Stomach (tissue), 9 donors: ENCODE results near the gene SIM1. TPM values are rescaled to one million over a fixed set of nuclear protein-coding genes. Genes with fewer than 3 reads are reported as not detected.

Source experiments
- DNase-seq, 2 donors: peaks; one replicate each; pipeline versions ENCODE4 v3.0.0 to v3.0.0-alpha.2; 2013 to 2019
- H3K27ac ChIP-seq, 5 donors: fragments of 200-600 bp in 4 of 5; sonication (generic) in 4 of 5; one replicate each; pipeline ENCODE4 v1.5.1; 2013 to 2019; ENCODE audit warnings: mild to moderate bottlenecking in 1 of 5, moderate library complexity in 1 of 5
- H3K27me3 ChIP-seq, 3 donors: fragments of 200-600 bp; sonication (generic); one replicate each; pipeline ENCODE4 v1.5.1; 2017 to 2019; ENCODE audit warnings: mixed run types in 1 of 3
- H3K36me3 ChIP-seq, 4 donors: fragments of 200-600 bp; sonication (generic); 1 replicate in 3 of 4; 2 replicates in 1 of 4; pipeline ENCODE4 v1.5.1; 2016 to 2019
- H3K4me1 ChIP-seq, 4 donors: fragments of 200-600 bp; sonication (generic); one replicate each; pipeline ENCODE4 v1.5.1; 2016 to 2019
- H3K4me3 ChIP-seq, 4 donors: fragments of 200-600 bp; sonication (generic) in 3 of 4; one replicate each; pipeline ENCODE4 v1.5.1; 2016 to 2019; ENCODE audit warnings: mild to moderate bottlenecking in 1 of 4
- H3K9me3 ChIP-seq, 4 donors: fragments of 200-600 bp; sonication (generic); one replicate each; pipeline ENCODE4 v1.5.1; 2016 to 2019
- EP300 ChIP-seq: sonication (generic); formaldehyde crosslinking; IDR thresholded peaks from one replicate; pipeline ENCODE4 v1.6.1; 2017; ENCODE audit warnings: antibody characterized with exemption
- POLR2A ChIP-seq, 4 donors: fragments of 450-650 bp; IDR thresholded peaks; one replicate each; pipeline ENCODE4 v1.6.1; 2016; ENCODE audit warnings: antibody characterized with exemption in 4 of 4, control low read depth in 2 of 4, mild to moderate bottlenecking in 1 of 4, moderate library complexity in 1 of 4
- POLR2AphosphoS5 ChIP-seq, 3 donors: sonication (generic); formaldehyde crosslinking; IDR thresholded peaks; one replicate each; pipeline ENCODE4 v1.6.1; 2016; ENCODE audit warnings: antibody characterized with exemption in 3 of 3
- WGBS, 5 donors: extraction: QIAGEN DNeasy Blood & Tissue Kit in 3 of 5; methylation state at CpG; one replicate each; pipeline versions ENCODE4 v1.1.5 to v1.1.7; 2013 to 2018; 5-methylcytosine and 5-hydroxymethylcytosine counted together
- intact Hi-C: fragments of 100-400 bp; cut with DNase I; formaldehyde crosslinking; loops from one replicate; pipeline ENCODE4 v1.15.1; 2023; ENCODE audit warnings: low total_unique reads
- polyA plus RNA-seq, 3 donors: library from polyadenylated mRNA; stranded (reverse); fragments of 200-250 nt; gene quantifications; one replicate each; pipeline ENCODE4 v1.2.3, GENCODE V29; 2013
- total RNA-seq, 5 donors: library from RNA; depleted of rRNA; stranded (reverse); fragments of >200 nt; gene quantifications; one replicate each; pipeline versions ENCODE4 v1.1.0 to v1.2.3, GENCODE V29; 2014 to 2016
- TF ChIP-seq, protein P1 (sequence below), 7 experiments: fragments of 450-650 bp in 4 of 7; fragments of 200-600 bp in 3 of 7; sonication (generic) in 3 of 7; IDR thresholded peaks; one replicate each; pipeline ENCODE4 v1.5.1; 2016 to 2019; ENCODE audit warnings: antibody characterized with exemption in 7 of 7, control low read depth in 2 of 7, mild to moderate bottlenecking in 1 of 7
- donor health status: healthy with polysubstance abuse.
- donor health status: Bipolar disorder and iron deficiency.
- donor health status: healthy.

SIM1 gene
- total and polyA plus RNA-seq, 8 donors: 0.43 TPM; not detected in 7

DNA sequence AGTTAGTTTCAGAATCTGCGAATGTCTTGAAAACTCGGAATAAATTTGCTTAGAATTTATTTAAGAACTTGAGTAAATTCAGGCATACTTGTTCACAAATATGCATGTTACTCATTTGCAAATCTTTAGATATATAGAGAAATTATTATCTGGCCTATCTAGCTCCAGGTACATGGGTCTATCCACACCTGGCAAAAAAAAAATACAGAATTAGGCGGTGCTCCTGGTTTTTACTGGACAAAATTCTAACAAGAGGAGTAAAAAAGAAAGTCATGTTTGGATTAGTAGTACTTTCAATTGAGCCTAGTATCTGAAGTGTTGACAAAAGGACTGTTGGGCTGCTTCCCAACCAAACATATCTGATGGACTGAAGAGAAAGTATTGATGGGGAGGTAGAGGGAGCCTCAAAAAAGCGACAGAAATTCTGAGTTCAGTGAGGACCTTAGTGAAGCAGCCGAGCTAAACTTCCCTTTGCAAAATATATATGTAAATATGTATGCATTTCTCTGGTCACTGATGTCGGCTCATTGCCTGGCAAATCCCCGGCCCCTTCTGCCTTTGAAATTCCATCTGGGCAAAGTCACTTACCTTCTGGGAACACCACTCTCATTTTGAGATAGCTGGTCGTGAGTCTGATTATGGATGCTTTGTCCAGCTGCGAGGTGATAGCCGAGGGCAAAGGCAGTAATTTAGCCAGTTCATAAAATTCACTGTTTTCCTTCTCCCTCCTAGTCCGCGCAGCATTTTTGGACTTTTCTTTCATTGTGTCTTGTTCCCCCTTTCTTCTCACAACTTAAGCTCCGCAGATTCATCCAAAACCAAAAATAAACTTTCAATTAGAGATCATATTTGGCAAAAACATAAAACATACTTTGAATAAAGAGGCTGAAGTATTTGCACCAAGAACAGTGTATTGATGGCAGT lies 1.8 kb downstream of the SIM1 start:
- DNase-seq: peak in 1 of 2 donors; percentile 18
- peaks cover 11 to 46% (median 28%) of the 10 kb centered on the region in 4 donors for H3K4me1 ChIP-seq
- H3K4me3 ChIP-seq: no peak overlapping the region
- no peak for TF ChIP-seq EP300
- TF ChIP-seq POLR2AphosphoS5 (IDR thresholded peaks at IDR 0.05): no peak
- TF ChIP-seq POLR2A (IDR thresholded peaks at IDR 0.05): no peak
- TF ChIP-seq, protein P1, sequence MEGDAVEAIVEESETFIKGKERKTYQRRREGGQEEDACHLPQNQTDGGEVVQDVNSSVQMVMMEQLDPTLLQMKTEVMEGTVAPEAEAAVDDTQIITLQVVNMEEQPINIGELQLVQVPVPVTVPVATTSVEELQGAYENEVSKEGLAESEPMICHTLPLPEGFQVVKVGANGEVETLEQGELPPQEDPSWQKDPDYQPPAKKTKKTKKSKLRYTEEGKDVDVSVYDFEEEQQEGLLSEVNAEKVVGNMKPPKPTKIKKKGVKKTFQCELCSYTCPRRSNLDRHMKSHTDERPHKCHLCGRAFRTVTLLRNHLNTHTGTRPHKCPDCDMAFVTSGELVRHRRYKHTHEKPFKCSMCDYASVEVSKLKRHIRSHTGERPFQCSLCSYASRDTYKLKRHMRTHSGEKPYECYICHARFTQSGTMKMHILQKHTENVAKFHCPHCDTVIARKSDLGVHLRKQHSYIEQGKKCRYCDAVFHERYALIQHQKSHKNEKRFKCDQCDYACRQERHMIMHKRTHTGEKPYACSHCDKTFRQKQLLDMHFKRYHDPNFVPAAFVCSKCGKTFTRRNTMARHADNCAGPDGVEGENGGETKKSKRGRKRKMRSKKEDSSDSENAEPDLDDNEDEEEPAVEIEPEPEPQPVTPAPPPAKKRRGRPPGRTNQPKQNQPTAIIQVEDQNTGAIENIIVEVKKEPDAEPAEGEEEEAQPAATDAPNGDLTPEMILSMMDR (IDR thresholded peaks at IDR 0.05): no peak
- H3K9me3 ChIP-seq: peaks cover 0 to 48% (median 10%) of the 10 kb centered on the region in 4 donors
- 13 to 25% (median 15%) methylated on average over 13 of the region's 13 CpGs for WGBS, 5 donors
- no peaks in the 10 kb centered on the region for H3K36me3 ChIP-seq
- no peak overlapping the region for H3K27ac ChIP-seq
- peaks cover 51 to 100% (median 98%) of the 10 kb centered on the region in 3 donors for H3K27me3 ChIP-seq
- intact Hi-C loops: no loop called here

DNA sequence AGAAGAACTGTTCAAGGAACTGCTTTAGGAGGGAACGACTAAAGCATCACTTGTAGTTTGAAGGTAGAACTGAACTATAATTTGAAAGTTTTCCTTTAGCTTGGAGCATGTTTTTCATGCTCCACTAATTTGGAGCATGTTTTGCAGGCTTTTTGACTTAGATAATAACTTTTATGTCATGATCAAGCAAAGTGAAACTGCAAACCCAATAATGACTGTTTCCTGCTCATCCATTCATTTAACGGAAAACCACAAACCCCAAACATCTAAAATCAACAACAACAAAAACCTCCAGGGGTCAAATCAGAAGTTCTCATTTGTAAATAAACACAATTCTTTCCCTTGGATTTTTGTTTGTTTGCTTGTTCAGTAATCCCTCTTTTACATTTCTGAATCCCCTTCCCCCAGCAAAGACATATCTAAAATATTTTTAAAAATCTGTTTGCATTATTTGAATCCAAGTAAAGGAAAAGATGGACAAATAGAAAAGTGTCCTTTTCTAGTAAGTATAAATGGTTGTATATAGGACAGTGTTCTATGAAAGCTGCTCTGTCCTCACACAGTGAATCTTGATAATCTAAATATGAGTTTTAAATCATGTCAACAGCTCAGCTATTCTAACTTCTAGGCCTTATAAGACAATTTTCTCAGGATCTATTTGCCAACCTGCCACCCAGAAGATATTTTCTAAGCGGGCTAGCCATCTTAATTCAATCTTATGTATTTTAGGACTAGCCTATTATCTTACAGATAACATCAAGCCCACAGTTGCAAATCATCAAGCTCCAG lies 2.6 kb downstream of the SIM1 start:
- H3K27me3 ChIP-seq: peaks cover 51 to 100% (median 98%) of the 10 kb centered on the region in 3 donors
- intact Hi-C loops: no loop called here
- TF ChIP-seq POLR2A (IDR thresholded peaks at IDR 0.05): no peak
- TF ChIP-seq, protein P1 (IDR thresholded peaks at IDR 0.05): no peak
- no peak for TF ChIP-seq POLR2AphosphoS5 (IDR thresholded peaks at IDR 0.05)
- no peak for TF ChIP-seq EP300
- H3K36me3 ChIP-seq: no peaks in the 10 kb centered on the region
- WGBS, 5 donors: 10 to 23% (median 19%) methylated on average over 3 of the region's 3 CpGs
- no peak overlapping the region for H3K4me3 ChIP-seq
- no peak overlapping the region for H3K27ac ChIP-seq
- H3K9me3 ChIP-seq: peaks cover 0 to 52% (median 12%) of the 10 kb centered on the region in 4 donors
- peak in 1 of 2 donors; percentile 10 for DNase-seq
- H3K4me1 ChIP-seq: peaks cover 10 to 46% (median 27%) of the 10 kb centered on the region in 4 donors

DNA sequence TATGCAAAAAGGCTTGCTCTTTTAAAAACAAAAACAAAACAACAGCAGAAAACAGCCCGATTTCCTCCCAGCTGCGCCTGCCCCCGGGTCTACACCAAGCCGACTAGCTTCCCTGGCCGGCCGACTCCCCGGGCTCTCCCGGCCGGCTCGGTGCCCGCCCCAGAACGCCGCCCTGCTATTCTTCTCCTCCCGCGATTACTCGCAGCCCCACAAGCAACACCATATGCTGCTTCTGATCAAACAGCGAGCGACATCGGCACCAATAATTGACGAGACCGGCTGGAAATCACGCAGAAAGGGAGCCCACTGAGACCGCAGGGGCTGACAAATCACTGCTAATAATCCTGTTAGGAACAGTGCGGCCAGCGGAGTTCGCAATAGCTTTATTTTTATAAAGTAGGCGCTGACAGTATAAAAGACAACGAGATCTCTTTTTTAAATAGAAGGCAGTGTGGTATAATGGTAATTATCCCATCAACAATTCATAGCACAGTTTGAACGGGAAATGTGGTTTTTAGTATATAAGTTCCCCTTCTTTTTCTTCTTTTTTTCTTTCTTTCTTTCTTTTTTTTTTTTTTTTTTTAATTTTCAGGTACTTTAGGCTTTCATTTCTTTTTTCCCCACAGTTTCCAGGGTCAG lies 3.3 kb downstream of the SIM1 start:
- Histone ChIP-seq H3K27me3 (peaks cover 51 to 100% (median 98%) of the 10 kb centered on the region in 3 donors), H3K27ac (no peak overlapping the region), H3K36me3 (no peaks in the 10 kb centered on the region), H3K4me1 (peaks cover 10 to 40% (median 24%) of the 10 kb centered on the region in 4 donors), H3K9me3 (peaks cover 0 to 55% (median 15%) of the 10 kb centered on the region in 4 donors), H3K4me3 (no peak overlapping the region)
- 8 to 12% (median 11%) methylated on average over 29 of the region's 29 CpGs for WGBS, 5 donors
- intact Hi-C loops: no loop called here
- no peak for TF ChIP-seq POLR2A (IDR thresholded peaks at IDR 0.05)
- DNase-seq: peak in 1 of 2 donors; percentile 39

DNA sequence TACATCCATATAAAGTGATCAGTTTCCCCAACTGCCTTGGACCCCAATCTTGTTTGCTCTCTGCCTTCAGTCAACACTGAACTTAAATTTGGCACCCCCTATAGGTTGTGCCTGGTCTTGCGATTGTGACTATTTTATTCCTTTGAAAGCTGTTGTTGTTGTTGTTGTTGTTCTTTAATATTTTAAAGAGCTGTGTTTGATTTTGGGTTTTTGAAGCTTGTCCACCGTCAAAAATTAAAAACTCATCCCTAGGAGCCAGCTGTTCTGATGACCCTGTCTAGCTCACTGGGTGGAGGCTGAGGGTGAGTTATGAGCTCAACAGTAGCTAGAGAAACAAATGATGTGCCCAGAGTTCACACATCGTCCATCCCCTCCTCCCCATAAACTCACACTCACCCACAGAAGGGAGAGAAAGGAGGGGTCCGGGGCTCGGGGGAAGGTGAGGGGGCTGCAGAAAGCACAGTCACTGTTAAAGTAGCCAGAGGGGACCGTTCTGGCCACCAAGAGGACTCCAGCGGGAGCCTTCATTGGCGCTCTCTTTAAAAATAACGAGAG lies 4.0 kb downstream of the SIM1 start:
- Histone ChIP-seq H3K36me3 (no peaks in the 10 kb centered on the region), H3K4me1 (peaks cover 10 to 43% (median 29%) of the 10 kb centered on the region in 4 donors), H3K27me3 (peaks cover 55 to 100% (median 98%) of the 10 kb centered on the region in 3 donors), H3K4me3 (no peak overlapping the region), H3K9me3 (peaks cover 0 to 57% (median 16%) of the 10 kb centered on the region in 4 donors), H3K27ac (no peak overlapping the region)
- 7 to 12% (median 9%) methylated on average over 9 of the region's 9 CpGs for WGBS, 5 donors
- TF ChIP-seq POLR2A (IDR thresholded peaks at IDR 0.05) (no peak), POLR2AphosphoS5 (IDR thresholded peaks at IDR 0.05) (no peak), EP300 (no peak)
- TF ChIP-seq, protein P1 (IDR thresholded peaks at IDR 0.05): no peak
- peak in 1 of 2 donors; percentile 34 for DNase-seq
- intact Hi-C loops: no loop called here
